ENCODE data around the gene ALAS1.
"Not testable (repeated sequence)": the region's sequence is repeated elsewhere in the genome, so short reads cannot be mapped to it uniquely, and the experiment has no call there.

The ALAS1 gene

GRCh38 chr3:52176951-52177700 lies 20.8 kb upstream of the ALAS1 start:
- DNase-seq: no peak

- DNase-seq: no peak
Measured at GRCh38 chr3:52177701-52178042, 20.3 kb upstream of the ALAS1 start.

- DNase-seq: not testable (repeated sequence)
Measured at GRCh38 chr3:52178126-52178525, 19.8 kb upstream of the ALAS1 start.

- no peak for DNase-seq
Measured at GRCh38 chr3:52178537-52178936, 19.4 kb upstream of the ALAS1 start.

GRCh38 chr3:52181543-52181942 lies 16.4 kb upstream of the ALAS1 start:
- no peak for DNase-seq

GRCh38 chr3:52182196-52182595 lies 15.8 kb upstream of the ALAS1 start:
- no peak for DNase-seq

- DNase-seq: no peak
Measured at GRCh38 chr3:52182691-52183090, 15.3 kb upstream of the ALAS1 start.

- DNase-seq: no peak
Measured at GRCh38 chr3:52183786-52184445, 14.0 kb upstream of the ALAS1 start.

GRCh38 chr3:52184690-52185089 lies 13.3 kb upstream of the ALAS1 start:
- DNase-seq: no peak

GRCh38 chr3:52185311-52185710 lies 12.6 kb upstream of the ALAS1 start:
- DNase-seq: no peak

GRCh38 chr3:52185837-52186236 lies 12.1 kb upstream of the ALAS1 start:
- DNase-seq: no peak

- no peak for DNase-seq
Measured at GRCh38 chr3:52186729-52187128, 11.2 kb upstream of the ALAS1 start.

- DNase-seq: no peak
Measured at GRCh38 chr3:52188556-52188955, 9.4 kb upstream of the ALAS1 start.

GRCh38 chr3:52190294-52191074 lies 7.5 kb upstream of the ALAS1 start:
- peak in 47 of 56 donors; percentile 4 to 81 (median 43) for DNase-seq

- no peak for DNase-seq
Measured at GRCh38 chr3:52191663-52192062, 6.3 kb upstream of the ALAS1 start.

GRCh38 chr3:52193065-52193464 lies 4.9 kb upstream of the ALAS1 start:
- peak in 47 of 56 donors; percentile 6 to 92 (median 47) for DNase-seq

GRCh38 chr3:52194485-52195290 lies 3.3 kb upstream of the ALAS1 start:
- no peak for DNase-seq

- no peak for DNase-seq
Measured at GRCh38 chr3:52195291-52195597, 2.7 kb upstream of the ALAS1 start.

GRCh38 chr3:52195823-52196331 lies 2.1 kb upstream of the ALAS1 start:
- DNase-seq: no peak

- DNase-seq: no peak
Measured at GRCh38 chr3:52196977-52197376, 983 bp upstream of the ALAS1 start.

- no peak for DNase-seq
Measured at GRCh38 chr3:52197499-52197841, 490 bp upstream of the ALAS1 start.
